ENCODE measurements around the gene BCAS4.

Gene BCAS4

GRCh38 chr20:50916934-50917333 lies 122.1 kb downstream of the BCAS4 start:
- no peak for FAIRE-seq

DNA sequence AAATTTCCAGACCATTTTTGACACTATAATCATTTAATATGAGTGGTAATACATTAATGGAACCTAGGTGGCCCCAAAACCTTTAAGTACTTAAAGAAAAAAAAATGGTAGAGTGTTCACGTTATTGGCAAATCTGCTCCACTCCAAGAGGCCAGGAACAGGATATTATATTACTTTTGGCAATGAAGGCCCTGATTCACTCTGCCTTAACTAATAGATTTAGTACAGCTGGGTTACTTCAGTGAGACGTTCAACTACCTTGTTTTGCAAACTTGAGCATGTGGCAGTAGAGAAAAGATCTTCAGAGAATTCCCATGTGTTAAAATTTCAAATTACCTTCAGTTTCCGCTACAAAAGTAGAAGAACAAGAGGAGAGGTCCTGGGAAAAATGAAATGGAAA lies 123.5 kb downstream of the BCAS4 start:
- FAIRE-seq: no peak

DNA sequence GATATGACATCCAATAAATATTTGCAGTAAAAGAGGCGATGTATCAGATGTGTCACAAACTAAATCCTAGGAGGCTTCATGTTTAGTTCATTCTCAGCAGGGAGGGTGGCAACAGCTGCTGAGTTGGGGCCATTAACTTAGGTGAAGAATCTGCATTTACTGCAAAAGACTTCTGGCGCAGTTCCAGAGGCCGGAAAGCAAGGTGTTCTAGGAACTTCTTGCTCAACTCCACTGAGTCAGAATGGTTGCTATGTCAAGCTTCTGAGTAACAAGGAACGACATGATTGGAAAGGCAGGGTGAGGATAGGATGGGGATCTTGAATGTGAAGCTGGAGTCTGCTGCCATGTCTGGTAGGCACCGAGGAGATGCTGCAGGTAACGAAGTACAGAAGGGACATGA lies 124.7 kb downstream of the BCAS4 start:
- no peak for FAIRE-seq

DNA sequence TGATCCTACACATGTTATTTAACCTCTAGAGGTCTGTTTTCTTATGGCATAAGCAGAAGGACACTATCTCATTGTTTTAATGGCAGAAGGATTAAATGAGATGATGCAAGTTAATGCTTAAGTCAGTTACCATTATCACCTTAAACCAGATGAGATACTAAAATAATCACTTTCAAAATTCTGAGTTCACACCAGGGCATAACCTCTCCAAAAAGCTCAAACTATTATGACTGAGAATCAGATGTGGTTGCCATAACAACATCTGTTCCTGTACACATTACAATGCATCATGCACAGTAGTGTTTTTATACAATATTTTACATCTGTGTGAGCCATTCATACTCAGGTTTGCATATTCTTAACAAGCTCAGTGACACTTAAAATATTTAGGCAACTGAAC lies 126.1 kb downstream of the BCAS4 start:
- no peak for FAIRE-seq

GRCh38 chr20:50921803-50922501 lies 127.1 kb downstream of the BCAS4 start:
- no peak for FAIRE-seq

- FAIRE-seq: no peak
Observed at GRCh38 chr20:50924261-50924920, 129.5 kb downstream of the BCAS4 start.

GRCh38 chr20:50926530-50926929 lies 131.7 kb downstream of the BCAS4 start:
- no peak for FAIRE-seq

Data from A204.1 (cell line).